ENCODE measurements around the gene YJEFN3.

YJEFN3 gene

DNA sequence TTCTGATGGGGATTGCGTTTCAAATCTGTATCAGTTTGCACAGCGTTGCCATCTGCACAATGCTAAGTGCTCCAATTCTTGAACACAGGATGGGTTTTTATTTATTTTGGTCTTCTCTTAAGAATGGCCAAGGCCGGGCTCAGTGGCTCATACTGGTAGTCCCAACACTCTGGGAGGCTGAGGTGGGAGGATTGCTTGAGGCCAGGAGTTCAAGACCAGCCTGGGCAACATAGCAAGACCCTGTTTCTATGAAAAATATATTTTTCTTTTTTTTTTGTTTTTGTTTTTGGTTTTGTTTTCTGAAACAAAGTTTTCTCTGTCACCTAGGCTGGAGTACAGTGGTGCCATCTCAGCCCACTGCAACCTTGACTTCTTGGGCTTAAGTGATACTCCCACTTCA, 5.5 kb upstream of the YJEFN3 start:
- no peak for DNase-seq (ENCODE audit: low read depth in 2 of 2)

GRCh38 chr19:19524053-19524452, 4.7 kb upstream of the YJEFN3 start:
- no peak for DNase-seq (ENCODE audit: low read depth in 2 of 2)

DNA sequence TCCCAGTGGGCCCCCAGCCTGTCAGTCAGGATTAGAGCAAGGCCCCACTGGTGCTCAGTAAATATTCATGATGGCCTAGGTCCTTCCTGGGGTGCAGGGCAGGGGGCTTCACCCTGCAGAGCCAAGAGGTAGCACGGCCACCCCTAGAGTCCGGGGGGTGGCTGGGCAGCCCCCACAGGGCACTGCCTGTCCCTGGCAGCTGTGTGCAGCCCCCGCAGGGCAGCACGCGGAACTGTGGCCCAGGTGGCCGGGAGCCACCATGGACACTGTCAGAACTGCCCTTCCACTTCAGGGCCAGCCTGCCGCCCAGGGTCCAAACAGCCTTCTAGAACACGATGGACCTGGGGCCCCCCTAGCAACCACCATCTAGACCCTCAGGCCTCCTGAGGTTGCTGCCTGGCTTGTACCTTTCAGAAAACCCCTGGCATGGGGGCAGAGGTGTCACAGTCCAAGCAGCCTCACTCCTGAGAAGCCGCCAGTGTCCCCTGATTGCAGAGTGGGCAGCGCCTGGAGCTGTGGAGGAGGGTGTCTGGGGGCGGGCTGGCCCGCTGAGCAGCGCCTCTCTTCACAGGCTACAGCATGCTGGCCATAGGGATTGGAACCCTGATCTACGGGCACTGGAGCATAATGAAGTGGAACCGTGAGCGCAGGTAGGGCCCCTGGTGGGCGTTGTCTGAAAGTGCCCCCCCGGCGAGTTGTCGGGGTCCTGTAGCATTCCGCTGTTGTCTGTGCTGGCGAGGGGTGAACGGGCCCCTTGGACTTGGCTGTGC, 2.9 kb upstream of the YJEFN3 start:
- no peak for DNase-seq (ENCODE audit: low read depth in 2 of 2)

- no peak for DNase-seq (ENCODE audit: low read depth in 2 of 2)
These were observed 1.9 kb upstream of the YJEFN3 start for GRCh38 chr19:19526581-19527370.

DNA sequence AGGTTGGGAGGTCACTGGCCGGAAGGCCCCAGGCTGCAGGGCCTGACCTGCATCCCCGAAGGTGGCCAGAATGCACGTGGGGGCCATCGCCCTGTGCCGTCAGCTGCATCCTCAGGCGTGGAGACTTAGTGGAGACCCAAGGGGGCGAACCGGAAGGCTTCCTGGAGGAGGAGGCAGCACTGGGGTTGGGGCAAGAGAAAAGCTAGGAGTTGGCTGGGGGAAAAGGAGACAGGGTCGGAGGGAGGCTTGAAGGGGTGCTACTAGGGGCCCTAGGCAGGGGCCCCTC, 1.4 kb upstream of the YJEFN3 start:
- DNase-seq (ENCODE audit: low read depth in 2 of 2): no peak

DNA sequence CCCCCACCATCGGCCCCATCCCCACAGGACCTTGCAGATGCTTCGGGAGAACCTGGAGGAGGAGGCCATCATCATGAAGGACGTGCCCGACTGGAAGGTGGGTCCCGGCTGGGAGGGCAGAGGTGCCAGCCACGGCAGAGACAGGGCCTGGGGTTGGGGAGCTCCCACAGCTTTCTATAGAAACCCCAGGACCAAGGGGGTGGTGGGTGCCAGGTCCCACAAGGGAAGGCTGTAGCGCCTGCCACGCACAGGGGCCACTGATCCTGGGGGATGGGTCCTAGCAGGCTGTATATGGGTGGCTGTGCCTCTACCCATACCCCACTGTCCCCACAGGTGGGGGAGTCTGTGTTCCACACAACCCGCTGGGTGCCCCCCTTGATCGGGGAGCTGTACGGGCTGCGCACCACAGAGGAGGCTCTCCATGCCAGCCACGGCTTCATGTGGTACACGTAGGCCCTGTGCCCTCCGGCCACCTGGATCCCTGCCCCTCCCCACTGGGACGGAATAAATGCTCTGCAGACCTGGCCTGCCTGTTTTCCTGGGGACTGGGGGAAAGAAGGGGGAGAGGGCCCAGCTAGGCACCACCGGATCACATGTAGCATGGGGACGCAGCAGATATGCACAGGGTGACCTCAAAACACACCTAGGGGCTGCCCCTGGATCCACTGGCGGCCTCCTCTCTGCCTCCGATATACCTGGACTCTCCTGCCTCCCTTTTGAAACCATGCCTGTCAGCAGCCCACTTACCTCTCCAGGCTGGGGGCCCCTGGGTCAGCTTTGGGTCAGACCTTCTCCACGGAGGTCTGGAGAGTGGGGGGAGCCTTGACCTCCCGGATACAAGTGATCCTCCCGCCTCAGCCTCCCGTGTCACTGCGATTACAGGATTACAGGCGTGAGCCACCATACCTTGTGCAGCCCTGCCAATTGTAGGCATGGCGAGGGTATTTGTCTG, 761 bp upstream of the YJEFN3 start:
- DNase-seq (ENCODE audit: low read depth in 2 of 2): no peak

- no peak for DNase-seq (ENCODE audit: low read depth in 2 of 2)
These were observed 1.2 kb downstream of the YJEFN3 start for GRCh38 chr19:19529783-19530422.

- no peak for DNase-seq (ENCODE audit: low read depth in 2 of 2)
These were observed 1.7 kb downstream of the YJEFN3 start for GRCh38 chr19:19530423-19530804.

DNA sequence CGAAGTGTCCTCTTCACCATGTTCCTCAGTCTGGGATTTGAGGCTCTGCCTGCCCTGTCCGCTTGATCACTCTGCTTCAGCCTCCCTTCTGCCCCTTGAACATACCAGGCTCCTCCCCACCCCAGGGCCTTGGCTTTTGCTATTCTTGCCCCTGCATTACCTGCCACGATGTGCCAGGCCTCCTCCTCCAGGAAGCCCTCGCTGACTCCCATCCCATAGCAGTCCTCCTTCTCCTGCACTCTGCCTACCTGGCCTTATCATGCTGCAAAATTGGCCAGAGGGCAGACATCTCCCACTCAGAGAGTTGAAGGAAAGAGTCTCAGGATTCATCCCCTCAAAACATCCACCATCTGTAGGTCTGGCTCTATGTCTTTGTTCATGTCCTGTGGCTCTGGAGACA, 2.2 kb downstream of the YJEFN3 start:
- DNase-seq (ENCODE audit: low read depth in 2 of 2): no peak

DNA sequence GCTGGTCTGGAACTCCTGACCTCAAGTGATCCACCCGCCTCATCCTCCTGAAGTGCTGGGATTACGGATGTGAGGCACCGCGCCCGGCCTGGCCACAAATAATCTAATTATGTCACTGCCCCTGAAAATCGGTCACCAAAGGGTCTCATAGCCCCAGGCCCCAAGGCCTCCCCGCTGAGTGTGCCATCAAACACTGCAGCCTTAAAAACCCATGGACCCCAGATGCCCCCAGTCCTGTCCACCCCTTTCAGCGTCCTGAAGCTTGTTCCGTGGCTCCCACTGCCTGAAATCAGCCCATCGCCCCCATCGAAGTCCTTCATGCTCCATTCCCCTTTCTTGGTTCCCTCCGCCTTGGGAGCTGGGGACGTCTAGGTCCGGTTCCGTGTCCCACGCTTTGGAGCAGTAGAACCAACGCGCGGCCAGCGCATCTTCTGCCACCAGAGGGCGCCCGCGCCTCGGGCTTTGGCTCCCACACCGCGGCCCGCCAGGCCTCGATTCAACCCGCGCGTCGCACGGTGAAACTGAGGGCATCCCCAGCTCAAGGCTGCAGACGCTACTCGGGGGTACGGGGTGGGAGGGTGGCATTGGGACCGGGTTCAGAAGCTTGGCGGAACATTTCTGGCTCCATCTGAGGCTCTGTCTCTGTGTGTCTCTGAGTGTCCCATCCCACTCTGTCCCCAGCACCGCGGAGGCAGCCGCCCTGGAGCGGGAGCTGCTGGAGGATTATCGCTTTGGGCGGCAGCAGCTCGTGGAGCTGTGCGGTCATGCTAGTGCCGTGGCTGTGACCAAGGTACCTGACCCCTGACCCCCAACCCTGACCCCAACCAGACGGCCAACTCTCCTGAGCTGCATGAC, 3.5 kb downstream of the YJEFN3 start:
- DNase-seq (ENCODE audit: low read depth in 2 of 2): peak; percentile 70 to 85

- no peak for DNase-seq (ENCODE audit: low read depth in 2 of 2)
These were observed 4.3 kb downstream of the YJEFN3 start for GRCh38 chr19:19532806-19533701.

- no peak for DNase-seq (ENCODE audit: low read depth in 2 of 2)
These were observed 5.1 kb downstream of the YJEFN3 start for GRCh38 chr19:19533841-19534240.

GRCh38 chr19:19534556-19535265, 6.0 kb downstream of the YJEFN3 start:
- DNase-seq (ENCODE audit: low read depth in 2 of 2): no peak

DNA sequence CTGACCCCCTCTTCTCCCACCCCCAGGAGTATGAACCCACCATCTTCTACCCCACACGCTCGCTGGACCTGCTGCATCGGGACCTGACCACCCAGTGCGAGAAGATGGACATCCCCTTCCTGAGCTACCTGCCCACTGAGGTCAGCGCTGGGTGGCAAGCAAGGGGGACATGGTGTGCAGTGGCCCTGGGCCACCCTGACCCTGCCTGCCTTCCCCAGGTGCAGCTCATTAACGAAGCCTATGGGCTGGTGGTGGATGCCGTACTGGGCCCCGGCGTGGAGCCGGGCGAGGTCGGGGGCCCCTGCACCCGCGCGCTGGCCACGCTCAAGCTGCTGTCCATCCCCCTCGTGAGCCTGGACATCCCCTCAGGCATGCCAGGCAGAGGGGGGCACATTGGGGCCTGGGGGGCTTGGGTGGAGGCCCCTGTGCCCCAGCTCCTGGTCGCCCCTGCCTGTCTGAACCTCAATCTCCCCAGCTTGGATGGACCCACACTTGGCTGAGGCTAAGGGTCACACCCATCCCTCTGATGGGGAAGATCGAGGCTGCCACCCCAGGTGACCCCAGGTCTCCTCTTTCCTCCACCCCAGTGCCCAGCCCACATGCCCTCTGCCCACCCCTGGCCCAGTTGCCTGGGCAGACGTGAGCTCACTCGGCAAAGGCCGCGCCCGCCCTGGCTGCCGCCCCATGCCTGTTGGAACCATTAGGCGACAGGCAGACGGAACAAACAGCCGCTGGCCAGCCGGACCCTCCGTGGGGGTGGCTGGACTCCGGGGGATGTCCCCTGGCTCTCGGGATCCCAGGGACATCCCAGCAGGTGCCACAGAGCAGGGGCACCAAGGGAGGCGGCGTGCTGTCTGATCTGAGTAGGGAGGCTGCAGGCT, 6.8 kb downstream of the YJEFN3 start:
- DNase-seq (ENCODE audit: low read depth in 2 of 2): no peak

DNA sequence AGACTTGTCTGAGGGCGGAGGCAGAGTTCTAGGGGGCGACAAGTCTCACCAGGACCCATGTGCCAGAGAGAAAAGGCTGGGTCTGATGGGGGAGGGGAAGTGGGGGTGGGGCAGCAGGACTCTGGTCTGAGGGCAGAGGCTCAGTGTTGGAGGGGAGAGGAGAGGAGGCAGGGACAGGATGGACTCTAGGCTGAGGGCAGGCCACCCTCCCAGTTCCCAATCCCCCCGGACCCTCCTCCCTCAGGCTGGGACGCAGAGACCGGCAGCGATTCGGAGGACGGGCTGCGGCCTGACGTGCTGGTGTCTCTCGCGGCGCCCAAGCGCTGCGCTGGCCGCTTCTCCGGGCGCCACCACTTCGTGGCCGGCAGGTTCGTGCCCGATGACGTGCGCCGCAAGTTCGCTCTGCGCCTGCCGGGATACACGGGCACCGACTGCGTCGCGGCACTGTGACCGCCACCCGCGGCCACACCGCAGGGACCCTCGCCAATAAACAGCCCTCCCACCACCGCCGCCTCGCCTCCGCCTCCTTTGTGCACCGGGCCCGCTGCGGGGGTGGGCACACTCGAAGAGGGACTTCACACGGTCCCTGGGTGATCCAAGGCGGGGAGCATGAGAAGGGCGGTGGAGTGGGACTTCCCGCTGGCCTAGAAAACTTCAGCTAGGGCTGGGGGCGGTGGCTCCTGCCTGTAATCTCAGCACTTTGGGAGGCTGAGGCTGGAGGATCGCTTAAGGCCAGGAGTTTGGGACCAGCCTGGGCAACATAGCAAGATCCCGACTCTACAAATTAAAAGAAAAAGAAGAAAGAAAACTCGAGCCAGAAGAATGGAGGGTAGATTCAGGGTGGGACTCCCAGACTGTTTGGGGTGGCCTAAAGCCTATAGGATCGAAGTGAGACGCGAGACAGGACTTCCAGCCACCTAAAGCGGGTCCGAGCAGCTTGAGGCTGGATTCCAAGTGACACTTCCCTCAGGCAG, 8.7 kb downstream of the YJEFN3 start:
- DNase-seq (ENCODE audit: low read depth in 2 of 2): no peak

DNA sequence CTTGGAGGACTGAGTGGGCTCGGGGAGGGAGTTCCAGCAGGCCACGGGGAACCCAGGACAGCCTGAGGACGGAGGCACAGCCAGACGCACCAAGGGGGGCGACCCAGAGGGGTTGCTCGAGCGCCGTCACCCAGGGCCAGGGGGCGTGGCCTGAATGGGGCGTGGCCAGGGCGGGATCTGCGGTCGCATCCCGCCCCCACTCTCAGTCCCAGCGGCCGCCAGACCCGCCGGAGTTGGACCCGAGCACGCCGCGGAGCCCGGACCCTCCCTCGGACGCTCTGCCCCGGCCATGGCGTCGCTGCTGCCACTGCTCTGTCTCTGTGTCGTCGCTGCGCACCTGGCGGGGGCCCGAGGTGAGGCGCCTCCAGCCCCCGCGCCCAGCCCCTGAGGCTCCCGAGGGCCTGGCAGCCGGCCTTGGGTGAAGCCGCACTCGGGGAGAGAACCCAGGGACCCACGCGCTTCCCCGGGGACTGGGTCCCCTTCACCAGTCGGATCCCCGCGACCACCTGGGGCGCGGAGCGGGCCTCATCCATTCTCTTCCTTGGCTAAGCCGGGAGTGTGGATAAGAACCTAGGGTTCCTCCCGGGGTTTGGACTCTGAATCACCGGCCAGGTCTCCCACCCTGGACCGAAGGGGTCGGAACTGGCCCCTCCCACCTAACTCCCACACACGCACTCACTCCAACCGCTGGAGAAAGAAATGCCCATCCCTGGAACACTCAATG, 9.5 kb downstream of the YJEFN3 start, which contains the start of gene CILP2:
Gene CILP2 (plus strand): TSS at position 205 of the 724 bp plus-strand sequence. CDS start 85 bp downstream, at position 290.
- no peak for DNase-seq (ENCODE audit: low read depth in 2 of 2)
